ENCODE measurements around the gene SCGB1D4.

SCGB1D4 gene

GRCh38 chr11:62267050-62267449 lies 31.8 kb downstream of the SCGB1D4 start:
- CTCF ChIA-PET: interaction anchor here (1.1 kb wide), 1 partner anchor 43 kb away, joined by 5 read pairs; no protein-coding TSS in a partner anchor

GRCh38 chr11:62266558-62266957 lies 32.3 kb downstream of the SCGB1D4 start:
- no peak overlapping the region for H3K4me3 ChIP-seq (ENCODE audit: low read depth, low read length)
- POLR2A ChIA-PET: no interaction called here
- TF ChIP-seq, protein P1, sequence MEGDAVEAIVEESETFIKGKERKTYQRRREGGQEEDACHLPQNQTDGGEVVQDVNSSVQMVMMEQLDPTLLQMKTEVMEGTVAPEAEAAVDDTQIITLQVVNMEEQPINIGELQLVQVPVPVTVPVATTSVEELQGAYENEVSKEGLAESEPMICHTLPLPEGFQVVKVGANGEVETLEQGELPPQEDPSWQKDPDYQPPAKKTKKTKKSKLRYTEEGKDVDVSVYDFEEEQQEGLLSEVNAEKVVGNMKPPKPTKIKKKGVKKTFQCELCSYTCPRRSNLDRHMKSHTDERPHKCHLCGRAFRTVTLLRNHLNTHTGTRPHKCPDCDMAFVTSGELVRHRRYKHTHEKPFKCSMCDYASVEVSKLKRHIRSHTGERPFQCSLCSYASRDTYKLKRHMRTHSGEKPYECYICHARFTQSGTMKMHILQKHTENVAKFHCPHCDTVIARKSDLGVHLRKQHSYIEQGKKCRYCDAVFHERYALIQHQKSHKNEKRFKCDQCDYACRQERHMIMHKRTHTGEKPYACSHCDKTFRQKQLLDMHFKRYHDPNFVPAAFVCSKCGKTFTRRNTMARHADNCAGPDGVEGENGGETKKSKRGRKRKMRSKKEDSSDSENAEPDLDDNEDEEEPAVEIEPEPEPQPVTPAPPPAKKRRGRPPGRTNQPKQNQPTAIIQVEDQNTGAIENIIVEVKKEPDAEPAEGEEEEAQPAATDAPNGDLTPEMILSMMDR (IDR thresholded peaks at IDR 0.05; ENCODE audit: insufficient read depth, low read length, missing control alignments): no peak
- DNase-seq (ENCODE audit: low read depth, low spot score): no peak
- CTCF ChIA-PET: interaction anchor here (1.1 kb wide), 1 partner anchor 44 kb away, joined by 5 read pairs; no protein-coding TSS in a partner anchor

More at GRCh38 chr11:62267050-62267449, 31.8 kb downstream of the SCGB1D4 start:
- TF ChIP-seq, protein P1 (IDR thresholded peaks at IDR 0.05; ENCODE audit: insufficient read depth, low read length, missing control alignments): no peak
- DNase-seq (ENCODE audit: low read depth, low spot score): no peak
- H3K4me3 ChIP-seq (ENCODE audit: low read depth, low read length): no peak overlapping the region
- POLR2A ChIA-PET: no interaction called here

GRCh38 chr11:62264004-62264403 lies 34.9 kb downstream of the SCGB1D4 start:
- DNase-seq (ENCODE audit: low read depth, low spot score): no peak
- H3K4me3 ChIP-seq (ENCODE audit: low read depth, low read length): no peak overlapping the region
- TF ChIP-seq, protein P1 (IDR thresholded peaks at IDR 0.05; ENCODE audit: insufficient read depth, low read length, missing control alignments): no peak
- CTCF ChIA-PET: interaction anchor here (1.5 kb wide), 1 partner anchor 46 kb away, joined by 5 read pairs; no protein-coding TSS in a partner anchor
- POLR2A ChIA-PET: no interaction called here

DNA sequence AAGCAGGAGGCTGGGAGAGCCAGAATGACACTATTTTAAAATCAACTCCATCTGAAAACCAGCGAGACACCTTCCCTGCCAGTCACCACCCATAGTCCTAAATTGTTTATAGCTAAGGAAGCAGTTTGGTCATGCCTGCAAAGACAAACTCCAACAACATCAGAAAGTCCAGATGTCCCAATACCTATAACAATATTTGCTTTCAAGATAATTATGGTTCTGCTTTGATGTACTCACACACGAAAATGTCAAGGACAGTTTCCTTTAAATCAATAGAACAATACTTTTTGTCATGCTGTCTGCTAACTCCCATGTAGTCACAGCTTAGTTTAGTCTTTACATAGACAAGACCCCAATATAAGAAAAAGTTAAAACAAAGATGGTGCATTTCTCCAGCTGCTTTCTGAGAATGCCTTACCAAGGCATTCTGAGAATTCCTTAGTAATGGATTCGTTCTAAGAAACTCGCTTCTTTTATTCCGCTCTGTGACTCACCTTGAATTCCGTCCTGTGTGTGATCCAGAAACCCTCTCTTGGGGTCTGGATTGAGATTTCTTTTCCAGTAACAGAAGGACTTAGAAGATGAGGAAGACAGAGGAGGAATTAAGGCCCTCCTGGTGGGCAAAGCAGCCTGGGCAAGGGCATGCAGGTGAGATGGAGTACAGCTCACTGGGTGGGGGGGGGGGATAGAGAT lies 38.5 kb downstream of the SCGB1D4 start:
- CTCF ChIA-PET: no interaction called here
- no peak overlapping the region for H3K4me3 ChIP-seq (ENCODE audit: low read depth, low read length)
- POLR2A ChIA-PET: no interaction called here
- TF ChIP-seq, protein P1 (IDR thresholded peaks at IDR 0.05; ENCODE audit: insufficient read depth, low read length, missing control alignments): no peak
- no peak for DNase-seq (ENCODE audit: low read depth, low spot score)

- TF ChIP-seq, protein P1 (IDR thresholded peaks at IDR 0.05; ENCODE audit: insufficient read depth, low read length, missing control alignments): no peak
- ChIA-PET POLR2A (no interaction called here), CTCF (no interaction called here)
- no peak overlapping the region for H3K4me3 ChIP-seq (ENCODE audit: low read depth, low read length)
- no peak for DNase-seq (ENCODE audit: low read depth, low spot score)
These were observed 42.6 kb downstream of the SCGB1D4 start for GRCh38 chr11:62256281-62256680.

DNA sequence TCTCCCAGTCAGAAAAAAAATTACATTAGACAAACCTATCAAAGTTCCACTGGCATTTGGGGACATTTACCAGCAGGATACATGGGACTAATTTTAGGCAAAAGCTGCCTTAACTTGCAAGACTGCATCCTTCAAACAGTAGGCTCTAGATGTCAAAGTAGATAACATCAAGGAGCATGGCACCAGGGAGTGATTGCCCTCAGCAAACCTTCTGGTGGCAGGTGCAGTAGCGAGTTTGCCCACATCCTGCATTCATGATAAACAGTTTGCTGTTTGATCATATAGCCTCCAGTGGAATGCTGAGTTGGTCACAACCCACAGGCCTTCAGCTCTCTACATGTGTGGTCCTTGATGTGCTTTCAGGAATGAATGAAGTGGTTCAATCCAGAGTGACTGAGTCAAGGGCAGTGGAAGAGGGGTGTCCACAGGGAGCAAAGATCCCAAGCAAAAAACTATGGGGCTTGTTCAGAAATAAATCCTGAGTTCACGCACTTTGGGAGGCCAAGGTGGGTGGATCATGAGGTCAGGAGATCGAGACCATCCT lies 44.8 kb downstream of the SCGB1D4 start:
- CTCF ChIA-PET: no interaction called here
- POLR2A ChIA-PET: no interaction called here
- DNase-seq (ENCODE audit: low read depth, low spot score): no peak
- TF ChIP-seq, protein P1 (IDR thresholded peaks at IDR 0.05; ENCODE audit: insufficient read depth, low read length, missing control alignments): no peak
- H3K4me3 ChIP-seq (ENCODE audit: low read depth, low read length): no peak overlapping the region

Data from AG04449 (cell line).